Pancreas (tissue), 10 donors: ENCODE results near the gene TMEM169. TPM values are rescaled to one million over a fixed set of nuclear protein-coding genes. Genes with fewer than 3 reads are reported as not detected.

Experiments used
- ATAC-seq, 4 donors: fragments of 200-7000 bp; cut with Tn5 transposase; one replicate each; pipeline versions ENCODE4 v1.8.0 to v1.9.1; 2020; ENCODE audit warnings: mild to moderate bottlenecking in 4 of 4, moderate library complexity in 4 of 4
- DNase-seq, 6 donors: peaks; one replicate each; pipeline ENCODE4 v3.0.0-alpha.2; 2020
- FAIRE-seq: peaks from 2 replicates; lab custom pipeline; 2012; peaks lifted over from hg19 to GRCh38; lab: Jason Lieb, UNC
- H3K27ac ChIP-seq, 4 donors: fragments of 200-600 bp; sonication (generic); 1 replicate in 3 of 4; 2 replicates in 1 of 4; pipeline versions ENCODE4 v1.5.0 to v1.8.0; 2020
- H3K27me3 ChIP-seq, 4 donors: fragments of 200-600 bp; one replicate each; pipeline ENCODE4 v1.8.0; 2021
- H3K36me3 ChIP-seq, 3 donors: fragments of 200-600 bp; sonication (generic) in 1 of 3; one replicate each; pipeline versions ENCODE4 v1.5.0 to v1.8.0; 2020 to 2021
- H3K4me1 ChIP-seq, 3 donors: fragments of 200-600 bp; one replicate each; pipeline ENCODE4 v1.8.0; 2021
- H3K4me3 ChIP-seq, 4 donors: fragments of 200-600 bp; sonication (generic) in 2 of 4; one replicate each; pipeline versions ENCODE4 v1.5.0 to v1.8.0; 2020 to 2021
- H3K9me3 ChIP-seq, 4 donors: fragments of 200-600 bp; one replicate each; pipeline ENCODE4 v1.8.0; 2021
- WGBS, 2 donors: extraction: QIAGEN DNeasy Blood & Tissue Kit; methylation state at CpG; one replicate each; pipeline ENCODE4 v1.1.7; 2013; 5-methylcytosine and 5-hydroxymethylcytosine counted together
- intact Hi-C, 3 donors: fragments of 100-400 bp; cut with DNase I; formaldehyde crosslinking; loops; one replicate each; pipeline versions ENCODE4 v1.11.1 to v1.14.2; 2022
- polyA plus RNA-seq, 2 donors: library from polyadenylated mRNA; stranded (reverse); fragments of 200-250 nt; gene quantifications; one replicate each; pipeline ENCODE4 v1.2.3, GENCODE V29; 2013
- total RNA-seq, 6 donors: library from RNA; stranded (reverse); fragmentation: NEBNext Ultra II Directional in 4 of 6; extraction: Animal tissue kit (Norgen Biotek cat#: 25700) in 4 of 6; gene quantifications; one replicate each; pipeline versions ENCODE4 v1.2.1 to v1.2.4, GENCODE V29; 2021 to 2023
- TF ChIP-seq, protein P1 (sequence below), 4 donors: fragments of 200-600 bp; sonication (generic) in 3 of 4; IDR thresholded peaks; one replicate each; pipeline versions ENCODE4 v1.5.0 to v1.8.0; 2021; ENCODE audit warnings: antibody characterized with exemption in 4 of 4
- donor health status: healthy with polysubstance abuse.
- donor health status: DM: no; HTN: no; CAD: no; lungs with moderate emphysema.
- donor health status: DM: no; HTN: no; CAD: no.
- donor health status: control.
- donor health status: control.
- donor health status: Bipolar disorder and iron deficiency.
- donor health status: DM: yes; HTN: yes; CAD: no.
- donor health status: DM: no; HTN: no; CAD: no.
- donor health status: DM: no; HTN: no; CAD: no.
- donor health status: DM: yes; HTN: yes; CAD: no.

TMEM169 gene, protein sequence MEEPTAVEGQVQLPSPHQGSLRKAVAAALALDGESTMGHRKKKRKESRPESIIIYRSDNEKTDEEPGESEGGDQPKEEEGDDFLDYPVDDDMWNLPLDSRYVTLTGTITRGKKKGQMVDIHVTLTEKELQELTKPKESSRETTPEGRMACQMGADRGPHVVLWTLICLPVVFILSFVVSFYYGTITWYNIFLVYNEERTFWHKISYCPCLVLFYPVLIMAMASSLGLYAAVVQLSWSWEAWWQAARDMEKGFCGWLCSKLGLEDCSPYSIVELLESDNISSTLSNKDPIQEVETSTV
- total RNA-seq (under 1 TPM; 0.19 to 0.55 (median 0.44) TPM), polyA plus RNA-seq (under 1 TPM; 0.15 to 0.47 TPM)

DNA sequence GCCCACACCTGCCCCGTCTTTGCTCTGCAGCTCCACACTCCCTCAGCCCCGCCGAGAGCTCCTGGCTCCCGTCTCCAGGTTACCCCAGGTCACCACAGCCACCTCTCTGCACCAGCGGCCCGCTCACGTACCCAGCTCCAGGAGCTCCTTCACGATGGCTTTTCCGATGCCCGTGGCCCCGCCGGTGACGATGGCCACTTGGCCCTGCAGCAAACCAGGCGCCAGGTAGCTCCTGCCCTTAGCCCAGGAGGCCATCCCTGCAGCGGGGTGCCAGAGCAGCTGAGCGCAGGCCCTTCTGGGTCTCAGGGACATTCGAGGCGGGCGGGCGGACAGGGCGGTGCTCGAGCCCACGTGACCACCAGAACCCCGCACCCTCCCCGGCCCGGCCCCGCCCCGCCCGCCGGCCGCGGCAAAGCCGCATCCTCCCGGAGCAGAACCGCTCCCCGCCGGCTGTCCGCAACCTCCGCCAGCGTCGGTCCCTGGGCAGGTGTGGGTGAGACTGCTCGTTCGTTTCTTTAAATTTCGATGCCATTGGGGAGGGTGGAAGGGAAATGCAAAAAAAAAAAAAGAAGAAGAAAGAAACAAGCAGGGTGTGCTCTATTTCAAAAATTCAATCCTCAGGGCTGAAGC lies at the start of gene TMEM169, which contains the start of gene PECR:
TMEM169 (plus strand) TSS at position 433 of the 630 bp plus-strand sequence. CDS start 14,045 bp downstream, outside the sequence.
PECR (minus strand) TSS at position 323 of the 630 bp plus-strand sequence; CDS start at position 255, 68 bp downstream.
- Histone ChIP-seq H3K27me3 (no peaks in the 10 kb centered on the region), H3K36me3 (no peaks in the 10 kb centered on the region), H3K4me1 (peaks cover 0 to 10% (median 6%) of the 10 kb centered on the region in 3 donors), H3K27ac (peak within 1 kb of the TSS in 3 of 4 donors; percentile 5 to 47 (median 28)), H3K9me3 (no peaks in the 10 kb centered on the region), H3K4me3 (peak within 1 kb of the TSS; percentile 52 to 77 (median 56))
- FAIRE-seq (no peak), ATAC-seq (peak; percentile 98 to 99 (median 99)), DNase-seq (peak; percentile 75 to 92 (median 83))
- TF ChIP-seq, protein P1, sequence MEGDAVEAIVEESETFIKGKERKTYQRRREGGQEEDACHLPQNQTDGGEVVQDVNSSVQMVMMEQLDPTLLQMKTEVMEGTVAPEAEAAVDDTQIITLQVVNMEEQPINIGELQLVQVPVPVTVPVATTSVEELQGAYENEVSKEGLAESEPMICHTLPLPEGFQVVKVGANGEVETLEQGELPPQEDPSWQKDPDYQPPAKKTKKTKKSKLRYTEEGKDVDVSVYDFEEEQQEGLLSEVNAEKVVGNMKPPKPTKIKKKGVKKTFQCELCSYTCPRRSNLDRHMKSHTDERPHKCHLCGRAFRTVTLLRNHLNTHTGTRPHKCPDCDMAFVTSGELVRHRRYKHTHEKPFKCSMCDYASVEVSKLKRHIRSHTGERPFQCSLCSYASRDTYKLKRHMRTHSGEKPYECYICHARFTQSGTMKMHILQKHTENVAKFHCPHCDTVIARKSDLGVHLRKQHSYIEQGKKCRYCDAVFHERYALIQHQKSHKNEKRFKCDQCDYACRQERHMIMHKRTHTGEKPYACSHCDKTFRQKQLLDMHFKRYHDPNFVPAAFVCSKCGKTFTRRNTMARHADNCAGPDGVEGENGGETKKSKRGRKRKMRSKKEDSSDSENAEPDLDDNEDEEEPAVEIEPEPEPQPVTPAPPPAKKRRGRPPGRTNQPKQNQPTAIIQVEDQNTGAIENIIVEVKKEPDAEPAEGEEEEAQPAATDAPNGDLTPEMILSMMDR (IDR thresholded peaks at IDR 0.05) = no peak
- intact Hi-C loops = no loop called here
- 0 to 1% methylated on average over 35 to 44 of the region's 44 CpGs for WGBS, 2 donors

DNA sequence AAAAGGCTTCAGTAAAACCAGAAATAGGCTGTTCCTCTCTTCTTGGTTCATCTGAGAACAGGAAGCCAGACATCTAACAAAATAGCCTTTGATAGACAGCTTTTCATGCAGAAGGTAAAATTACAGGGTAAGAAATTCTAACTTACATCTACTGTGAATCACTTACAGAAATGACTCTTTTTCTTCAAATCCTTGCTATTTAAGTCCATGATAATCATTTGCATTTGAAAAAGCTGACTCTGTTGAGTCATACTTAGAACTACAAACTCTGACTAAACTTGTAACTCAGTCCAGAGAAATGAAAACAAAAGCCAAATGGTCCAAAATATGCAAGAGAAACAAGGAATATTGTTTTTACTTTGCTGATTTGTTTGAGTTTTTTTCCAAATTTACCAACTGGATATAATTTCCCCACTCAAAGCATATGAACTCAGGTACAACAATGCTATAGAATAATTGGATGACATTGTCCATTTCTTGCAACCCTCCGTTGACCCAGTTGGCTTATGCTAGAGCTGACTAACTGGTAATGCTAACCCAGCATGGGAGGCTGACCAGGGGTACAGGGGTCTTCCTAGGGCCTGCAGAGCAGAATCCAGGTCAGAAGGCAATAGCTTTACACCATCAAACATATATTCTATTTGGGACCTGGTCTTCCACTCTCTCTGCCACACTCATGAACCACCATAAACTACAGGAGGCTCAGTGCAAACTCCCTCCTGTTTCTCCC lies 49.6 kb upstream of the TMEM169 start:
- Histone ChIP-seq H3K27me3 (no peaks in the 10 kb centered on the region), H3K36me3 (no peaks in the 10 kb centered on the region), H3K27ac (no peak overlapping the region), H3K4me3 (no peak overlapping the region), H3K4me1 (no peaks in the 10 kb centered on the region), H3K9me3 (no peaks in the 10 kb centered on the region)
- 85 to 94% methylated on average over 1 of the region's 1 CpG for WGBS, 2 donors
- intact Hi-C loops = no loop called here
- DNase-seq (no peak), ATAC-seq (no peak), FAIRE-seq (no peak)
- TF ChIP-seq, protein P1 (IDR thresholded peaks at IDR 0.05) = no peak

DNA sequence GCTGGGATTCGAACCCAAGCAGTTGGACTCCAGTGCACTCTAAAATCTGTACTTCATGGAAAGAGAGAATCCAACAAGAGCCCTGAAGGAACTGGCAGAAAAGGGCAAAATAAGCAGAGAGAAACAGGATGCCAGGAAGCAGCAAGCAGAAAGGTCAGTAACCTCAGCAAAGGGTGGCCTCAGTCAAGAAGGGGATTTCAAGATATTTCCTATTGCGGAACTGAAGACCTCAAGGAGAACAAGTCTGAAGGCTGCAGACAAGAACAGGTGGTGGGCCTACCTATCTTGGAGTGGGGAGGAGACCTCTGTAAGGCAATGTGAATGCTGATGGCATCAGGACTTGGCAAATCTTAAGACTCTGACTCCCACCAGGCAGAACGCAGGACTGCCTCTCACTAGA lies 48.3 kb upstream of the TMEM169 start:
- WGBS, 2 donors = 93 to 96% methylated on average over 3 of the region's 3 CpGs
- Histone ChIP-seq H3K9me3 (no peaks in the 10 kb centered on the region), H3K4me3 (no peak overlapping the region), H3K27me3 (no peaks in the 10 kb centered on the region), H3K4me1 (no peaks in the 10 kb centered on the region), H3K36me3 (no peaks in the 10 kb centered on the region), H3K27ac (no peak overlapping the region)
- intact Hi-C loops = no loop called here
- ATAC-seq = no peak
- no peak for FAIRE-seq
- TF ChIP-seq, protein P1 (IDR thresholded peaks at IDR 0.05) = no peak
- DNase-seq = no peak

DNA sequence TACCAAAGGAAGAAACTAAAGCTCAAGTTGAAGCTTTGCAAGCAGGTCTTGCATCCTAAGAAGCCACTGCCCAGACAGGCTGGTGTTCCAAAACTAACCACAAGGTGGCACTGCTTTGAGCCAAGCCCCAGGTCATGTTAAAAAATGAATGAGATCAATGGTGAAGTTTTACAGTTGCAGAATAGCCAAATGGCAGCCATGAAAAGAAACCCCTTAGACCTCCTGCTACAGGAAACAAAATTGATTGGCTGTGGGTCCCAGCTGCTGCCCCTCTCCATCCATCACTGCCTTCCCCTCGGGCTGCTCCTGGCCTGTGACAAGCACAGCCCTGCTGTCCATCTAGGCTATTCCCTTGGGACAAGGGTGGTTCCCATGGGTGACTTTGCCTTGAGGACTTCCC lies 47.7 kb upstream of the TMEM169 start:
- intact Hi-C loops = no loop called here
- TF ChIP-seq, protein P1 (IDR thresholded peaks at IDR 0.05) = peak; percentile 90 to 97 (median 92)
- 53 to 65% methylated on average over 1 of the region's 1 CpG for WGBS, 2 donors

More for the DNA sequence above, 47.7 kb upstream of the TMEM169 start:
- H3K9me3 ChIP-seq = no peaks in the 10 kb centered on the region
- DNase-seq (peak; percentile 27 to 84 (median 60)), ATAC-seq (peak; percentile 66 to 93 (median 88)), FAIRE-seq (no peak)
- H3K27me3 ChIP-seq = no peaks in the 10 kb centered on the region
- no peaks in the 10 kb centered on the region for H3K4me1 ChIP-seq
- no peak overlapping the region for H3K4me3 ChIP-seq
- no peak overlapping the region for H3K27ac ChIP-seq
- H3K36me3 ChIP-seq = no peaks in the 10 kb centered on the region
